ENCODE measurements around the gene HMGCS2.

Gene HMGCS2

DNA sequence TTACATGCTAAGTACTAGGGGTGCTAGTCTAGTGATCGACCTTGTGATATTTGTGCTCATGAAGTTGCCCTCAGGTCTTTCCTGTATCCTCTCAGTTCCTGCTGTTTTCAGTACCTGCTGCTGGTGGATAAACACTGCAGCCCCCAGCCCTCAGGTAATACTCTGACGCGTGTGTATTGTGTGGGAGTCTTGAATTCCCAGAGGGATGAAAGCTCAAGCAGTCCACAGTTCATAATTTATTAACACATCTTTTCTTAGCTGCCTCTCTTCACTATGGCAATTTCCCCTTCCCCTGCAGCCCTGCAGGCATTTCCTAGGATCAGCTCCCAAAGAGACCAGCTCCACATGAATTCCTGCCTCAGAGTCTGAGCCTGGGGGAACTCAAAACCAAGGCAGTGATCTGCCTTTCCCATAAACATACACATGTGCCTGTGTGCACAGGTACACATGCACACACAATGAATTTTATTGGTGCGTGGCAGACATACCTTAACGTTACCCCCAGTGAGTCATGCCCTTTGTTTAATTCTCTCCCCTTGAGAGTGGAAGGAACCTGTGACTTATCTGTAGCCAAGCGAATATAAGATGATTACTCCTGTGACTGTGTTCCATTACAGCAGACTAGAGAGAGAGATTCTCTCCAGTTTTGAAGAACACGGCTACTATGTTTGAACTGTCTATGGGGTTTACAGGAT is 14.1 kb upstream of the HMGCS2 start:
- DNase-seq = no peak
- no peaks in the 10 kb centered on the region for H3K9me3 ChIP-seq
- TF ChIP-seq, protein P1, sequence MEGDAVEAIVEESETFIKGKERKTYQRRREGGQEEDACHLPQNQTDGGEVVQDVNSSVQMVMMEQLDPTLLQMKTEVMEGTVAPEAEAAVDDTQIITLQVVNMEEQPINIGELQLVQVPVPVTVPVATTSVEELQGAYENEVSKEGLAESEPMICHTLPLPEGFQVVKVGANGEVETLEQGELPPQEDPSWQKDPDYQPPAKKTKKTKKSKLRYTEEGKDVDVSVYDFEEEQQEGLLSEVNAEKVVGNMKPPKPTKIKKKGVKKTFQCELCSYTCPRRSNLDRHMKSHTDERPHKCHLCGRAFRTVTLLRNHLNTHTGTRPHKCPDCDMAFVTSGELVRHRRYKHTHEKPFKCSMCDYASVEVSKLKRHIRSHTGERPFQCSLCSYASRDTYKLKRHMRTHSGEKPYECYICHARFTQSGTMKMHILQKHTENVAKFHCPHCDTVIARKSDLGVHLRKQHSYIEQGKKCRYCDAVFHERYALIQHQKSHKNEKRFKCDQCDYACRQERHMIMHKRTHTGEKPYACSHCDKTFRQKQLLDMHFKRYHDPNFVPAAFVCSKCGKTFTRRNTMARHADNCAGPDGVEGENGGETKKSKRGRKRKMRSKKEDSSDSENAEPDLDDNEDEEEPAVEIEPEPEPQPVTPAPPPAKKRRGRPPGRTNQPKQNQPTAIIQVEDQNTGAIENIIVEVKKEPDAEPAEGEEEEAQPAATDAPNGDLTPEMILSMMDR (IDR thresholded peaks at IDR 0.05) = no peak
- intact Hi-C loops (cut with DNase I; ENCODE audit: low total_unique reads) = no loop called here
- H3K27me3 ChIP-seq = no peaks in the 10 kb centered on the region
- no peak overlapping the region for H3K4me3 ChIP-seq
- no peaks in the 10 kb centered on the region for H3K36me3 ChIP-seq
- H3K4me1 ChIP-seq = peaks cover 0 to 12% (median 0%) of the 10 kb centered on the region in 4 donors
- H3K27ac ChIP-seq = no peak overlapping the region

DNA sequence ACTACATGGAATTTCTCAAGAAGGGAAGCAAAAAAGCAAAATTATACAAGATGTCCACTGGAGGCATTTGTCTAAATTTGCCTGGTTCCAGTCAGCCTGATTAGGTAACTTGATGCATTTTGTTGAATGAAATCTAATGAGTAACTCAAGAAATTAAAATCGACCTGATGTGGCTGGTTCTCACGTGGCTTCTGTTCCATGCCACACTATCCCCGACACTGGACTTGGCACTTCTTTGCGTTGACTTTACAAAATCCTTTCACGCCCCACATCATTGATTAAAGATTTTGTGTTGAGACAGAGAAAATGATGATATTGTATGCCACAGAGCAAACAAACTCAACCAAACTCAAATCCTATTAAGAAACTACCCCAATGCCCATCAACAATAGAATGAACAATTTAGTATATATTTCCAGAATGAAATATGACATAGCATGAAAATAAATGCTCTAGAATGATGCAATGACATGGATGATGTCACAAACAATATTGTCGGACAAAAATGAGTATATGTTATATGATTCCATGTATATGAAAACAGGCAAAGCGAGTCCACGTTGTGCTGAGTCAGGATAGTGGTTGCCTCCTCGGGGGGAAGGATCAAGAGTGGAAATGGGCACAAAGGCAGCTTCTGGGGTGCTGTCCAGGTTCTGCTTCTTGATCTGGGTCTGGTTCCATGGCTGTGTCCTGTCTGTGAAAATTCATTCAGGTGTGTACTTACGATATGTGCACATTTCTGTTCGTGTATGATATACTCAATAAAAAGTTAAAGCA is 12.9 kb upstream of the HMGCS2 start:
- H3K9me3 ChIP-seq = no peaks in the 10 kb centered on the region
- H3K4me1 ChIP-seq = peaks cover 0 to 12% (median 0%) of the 10 kb centered on the region in 4 donors
- TF ChIP-seq, protein P1 (IDR thresholded peaks at IDR 0.05) = no peak
- no peaks in the 10 kb centered on the region for H3K27me3 ChIP-seq
- no peak overlapping the region for H3K27ac ChIP-seq
- intact Hi-C loops (cut with DNase I; ENCODE audit: low total_unique reads) = no loop called here
- no peak overlapping the region for H3K4me3 ChIP-seq
- no peaks in the 10 kb centered on the region for H3K36me3 ChIP-seq
- DNase-seq = no peak

DNA sequence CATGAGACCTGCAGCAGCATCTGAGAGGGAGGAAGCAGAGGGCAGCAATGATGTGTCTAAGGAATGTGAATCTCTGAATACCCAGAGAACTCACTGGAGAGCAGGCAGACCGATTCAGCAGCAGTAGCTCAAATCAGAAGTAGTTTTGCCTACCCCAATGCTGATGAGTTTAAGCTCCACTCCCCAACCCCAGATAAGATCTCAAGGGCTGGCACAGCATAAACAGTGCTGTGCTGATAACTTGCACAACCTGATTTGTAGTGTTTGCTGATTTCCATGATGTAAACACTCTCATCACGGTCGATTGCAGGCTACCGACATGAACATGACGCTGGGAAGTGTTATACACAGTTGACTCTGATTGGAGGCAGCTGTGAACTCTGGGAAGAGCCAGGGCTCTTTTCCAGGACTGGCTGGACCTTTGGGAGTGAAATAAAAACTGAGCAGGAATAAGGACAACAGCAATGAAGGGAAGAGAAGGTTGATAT is 11.2 kb upstream of the HMGCS2 start:
- TF ChIP-seq, protein P1 (IDR thresholded peaks at IDR 0.05) = no peak
- peaks cover 0 to 12% (median 0%) of the 10 kb centered on the region in 4 donors for H3K4me1 ChIP-seq
- DNase-seq = no peak
- H3K27ac ChIP-seq = no peak overlapping the region
- H3K4me3 ChIP-seq = no peak overlapping the region
- no peaks in the 10 kb centered on the region for H3K27me3 ChIP-seq
- intact Hi-C loops (cut with DNase I; ENCODE audit: low total_unique reads) = no loop called here
- H3K36me3 ChIP-seq = no peaks in the 10 kb centered on the region
- no peaks in the 10 kb centered on the region for H3K9me3 ChIP-seq

DNA sequence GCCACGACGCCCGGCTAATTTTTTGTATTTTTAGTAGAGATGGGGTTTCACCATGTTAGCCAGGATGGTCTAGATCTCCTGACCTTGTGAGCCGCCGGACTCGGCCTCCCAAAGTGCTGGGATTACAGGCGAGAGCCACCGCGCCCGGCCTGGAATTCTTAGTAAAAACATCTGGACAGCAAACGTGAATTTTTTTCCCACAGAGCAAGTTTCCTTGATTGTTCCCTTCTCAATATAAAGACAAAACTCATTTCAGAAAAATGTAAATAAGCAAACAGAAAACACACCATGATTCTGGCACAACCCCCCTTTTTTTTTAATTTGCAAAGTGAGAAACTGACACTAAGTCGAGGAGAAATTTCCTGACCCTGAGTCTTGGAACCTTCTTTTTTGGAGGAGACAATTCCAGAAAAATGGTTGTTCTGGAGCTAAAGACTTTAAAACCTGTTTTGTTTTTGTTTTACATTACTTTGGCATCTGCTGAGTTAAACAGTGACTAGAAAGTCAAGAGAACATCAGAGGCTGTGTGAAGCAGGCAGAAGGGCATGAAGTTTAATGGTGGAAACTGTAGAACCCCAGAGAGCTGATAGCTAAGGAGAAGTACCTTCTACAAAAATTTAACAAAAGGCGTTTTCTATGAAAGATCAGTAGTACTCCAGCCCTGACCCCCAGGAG is 10.3 kb upstream of the HMGCS2 start:
- no peak overlapping the region for H3K4me3 ChIP-seq
- H3K4me1 ChIP-seq = peaks cover 0 to 12% (median 0%) of the 10 kb centered on the region in 4 donors
- intact Hi-C loops (cut with DNase I; ENCODE audit: low total_unique reads) = no loop called here
- no peaks in the 10 kb centered on the region for H3K9me3 ChIP-seq
- no peak for DNase-seq
- H3K27ac ChIP-seq = no peak overlapping the region
- no peaks in the 10 kb centered on the region for H3K36me3 ChIP-seq
- no peaks in the 10 kb centered on the region for H3K27me3 ChIP-seq
- TF ChIP-seq, protein P1 (IDR thresholded peaks at IDR 0.05) = no peak

DNA sequence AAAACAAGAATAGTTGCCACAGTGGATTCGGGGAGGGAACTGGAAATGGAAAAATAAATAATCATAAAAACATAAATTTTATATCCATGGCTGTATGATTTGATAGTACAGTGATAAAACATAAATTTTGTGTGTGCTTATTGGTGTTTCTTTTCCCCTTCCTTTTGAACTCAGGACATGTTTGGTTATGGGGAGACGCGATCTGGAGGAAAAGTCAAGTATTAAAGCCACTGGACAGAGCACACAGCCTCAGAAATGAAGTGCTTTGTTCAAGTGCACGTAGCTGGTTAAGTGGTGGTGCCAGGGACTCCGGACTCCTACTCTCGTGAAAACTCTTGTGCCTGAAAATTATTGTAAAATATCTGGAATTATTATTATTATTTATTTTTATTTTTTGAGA is 9.7 kb upstream of the HMGCS2 start:
- Histone ChIP-seq H3K4me3 (no peak overlapping the region), H3K27ac (no peak overlapping the region), H3K9me3 (no peaks in the 10 kb centered on the region), H3K36me3 (no peaks in the 10 kb centered on the region), H3K4me1 (peaks cover 0 to 12% (median 0%) of the 10 kb centered on the region in 4 donors), H3K27me3 (no peaks in the 10 kb centered on the region)
- TF ChIP-seq, protein P1 (IDR thresholded peaks at IDR 0.05) = no peak
- intact Hi-C loops (cut with DNase I; ENCODE audit: low total_unique reads) = no loop called here
- no peak for DNase-seq
